CD8-positive, alpha-beta memory T cell (primary cell): ENCODE measurements around the gene TPSG1. TPM values are rescaled to one million over a fixed set of nuclear protein-coding genes. Genes with fewer than 3 reads are reported as not detected.
A peak's percentile ranks its signal among the peaks of the same experiment; 100 is the strongest.
"Not testable (repeated sequence)": the region's sequence is repeated elsewhere in the genome, so short reads cannot be mapped to it uniquely, and the experiment has no call there.

Experiments
- CTCF ChIA-PET: fragments of 350-600 bp; sonication (Branson Sonifier 250); formaldehyde crosslinking; loops from one replicate; lab custom pipeline; 2021; ENCODE audit warnings: antibody characterized with exemption; lab: Charles Lee
- POLR2A ChIA-PET: fragments of 350-600 bp; sonication (Branson Sonifier 250); formaldehyde crosslinking; loops from one replicate; lab custom pipeline; 2021; ENCODE audit warnings: antibody characterized with exemption; lab: Charles Lee
- DNase-seq, 5 donors: peaks; one replicate each; pipeline versions ENCODE4 v3.0.0 to v3.0.0-alpha.2; 2020 to 2022; ENCODE audit warnings: mixed read lengths in 1 of 5
- H3K27ac ChIP-seq: one replicate; pipeline ENCODE4 v1.7.0; 2013; ENCODE audit warnings: low read depth, mild to moderate bottlenecking, low read length, moderate library complexity
- H3K27me3 ChIP-seq: 2 replicates; pipeline ENCODE4 v1.7.0; 2013; ENCODE audit warnings: low read length, mild to moderate bottlenecking; ENCODE audit not compliant: insufficient read depth, poor library complexity, severe bottlenecking
- H3K36me3 ChIP-seq: 2 replicates; pipeline ENCODE4 v1.7.0; 2013; ENCODE audit warnings: mild to moderate bottlenecking, low read length, moderate library complexity; ENCODE audit not compliant: insufficient read depth
- H3K4me1 ChIP-seq: 2 replicates; pipeline ENCODE4 v1.7.0; 2013; ENCODE audit warnings: mild to moderate bottlenecking, low read length, moderate library complexity; ENCODE audit not compliant: insufficient read depth
- H3K4me3 ChIP-seq: 2 replicates; pipeline ENCODE4 v1.7.0; 2013; ENCODE audit warnings: mild to moderate bottlenecking, low read length
- H3K9me3 ChIP-seq: 2 replicates; pipeline ENCODE4 v1.7.0; 2013; ENCODE audit warnings: mild to moderate bottlenecking, low read length
- H3K27ac Mint-ChIP-seq, 8 donors: one replicate each; pipeline ENCODE4 v1.8.0; 2020 to 2021; ENCODE audit warnings: mixed read lengths in 8 of 8, mild to moderate bottlenecking in 6 of 8, inconsistent platforms in 3 of 8, moderate library complexity in 3 of 8
- H3K27me3 Mint-ChIP-seq, 2 donors: one replicate each; pipeline ENCODE4 v1.8.0; 2020 to 2021; ENCODE audit warnings: mixed read lengths in 2 of 2, mild to moderate bottlenecking in 1 of 2, moderate library complexity in 1 of 2
- H3K36me3 Mint-ChIP-seq, 3 donors: one replicate each; pipeline ENCODE4 v1.8.0; 2020 to 2021; ENCODE audit warnings: mixed read lengths in 3 of 3, inconsistent platforms in 1 of 3, mild to moderate bottlenecking in 1 of 3
- H3K4me1 Mint-ChIP-seq, 3 donors: one replicate each; pipeline ENCODE4 v1.8.0; 2020 to 2021; ENCODE audit warnings: mixed read lengths in 3 of 3, inconsistent platforms in 1 of 3, mild to moderate bottlenecking in 1 of 3
- H3K4me3 Mint-ChIP-seq, 7 donors: one replicate each; pipeline ENCODE4 v1.8.0; 2020 to 2021; ENCODE audit warnings: mixed read lengths in 7 of 7, mild to moderate bottlenecking in 6 of 7, moderate library complexity in 4 of 7, inconsistent platforms in 2 of 7
- H3K9me3 Mint-ChIP-seq, 5 donors: one replicate each; pipeline ENCODE4 v1.8.0; 2020 to 2022; ENCODE audit warnings: mixed read lengths in 5 of 5, mild to moderate bottlenecking in 3 of 5, moderate library complexity in 2 of 5, inconsistent platforms in 1 of 5
- polyA plus RNA-seq: library from polyadenylated mRNA; unstranded; fragments of 300-500 nt; fragmentation: Illumina TruSeq; gene quantifications from one replicate; pipeline ENCODE4 v1.2.3, GENCODE V29; 2021
- total RNA-seq, 2 experiments: library from RNA; stranded (reverse); gene quantifications; one replicate each; pipeline ENCODE4 v1.2.3, GENCODE V29; 2021

Gene TPSG1
- total and polyA plus RNA-seq, 3 experiments from 2014 or later, result not detected

DNA sequence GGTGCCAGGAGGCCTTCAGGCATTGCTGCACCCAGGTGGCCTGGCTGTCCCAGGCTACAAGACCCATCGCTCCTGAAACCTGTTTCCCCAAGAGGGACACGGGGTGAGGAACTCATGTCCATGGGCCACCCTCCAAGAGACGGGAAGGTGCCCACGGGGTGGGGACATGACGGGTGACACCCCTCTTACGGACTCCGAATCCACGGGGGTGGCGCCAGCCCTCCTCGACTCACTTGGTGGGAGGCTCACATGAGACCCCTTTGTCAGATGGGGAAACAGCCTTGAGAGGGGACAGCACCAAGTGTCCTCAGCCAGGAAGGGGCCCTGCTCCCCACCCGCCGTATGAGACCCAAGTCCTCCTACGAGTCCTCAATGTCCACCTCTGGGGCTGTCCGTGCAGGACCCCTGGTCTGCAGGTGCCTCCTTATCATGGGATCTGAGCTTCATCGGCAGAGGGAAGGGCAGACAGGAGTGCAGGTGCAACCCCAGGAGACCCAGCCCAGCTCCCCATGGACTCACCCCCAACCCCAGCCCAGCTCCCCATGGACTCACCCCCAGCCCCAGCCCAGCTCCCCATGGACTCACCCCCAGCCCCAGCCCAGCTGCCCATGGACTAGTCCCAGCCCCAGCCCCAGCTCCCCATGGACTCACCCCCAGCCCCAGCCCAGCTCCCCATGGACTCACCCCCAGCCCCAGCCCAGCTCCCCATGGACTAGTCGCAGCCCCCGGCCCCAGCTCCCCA, 5.6 kb upstream of the TPSG1 start:
- H3K27me3 ChIP-seq, H3K36me3 ChIP-seq, H3K4me3 ChIP-seq, H3K27ac ChIP-seq, H3K4me1 ChIP-seq, H3K4me3 Mint-ChIP-seq, H3K36me3 Mint-ChIP-seq, H3K9me3 Mint-ChIP-seq, DNase-seq, POLR2A ChIA-PET, H3K27ac Mint-ChIP-seq, H3K4me1 Mint-ChIP-seq, H3K27me3 Mint-ChIP-seq, H3K9me3 ChIP-seq, CTCF ChIA-PET: not testable (repeated sequence)

DNA sequence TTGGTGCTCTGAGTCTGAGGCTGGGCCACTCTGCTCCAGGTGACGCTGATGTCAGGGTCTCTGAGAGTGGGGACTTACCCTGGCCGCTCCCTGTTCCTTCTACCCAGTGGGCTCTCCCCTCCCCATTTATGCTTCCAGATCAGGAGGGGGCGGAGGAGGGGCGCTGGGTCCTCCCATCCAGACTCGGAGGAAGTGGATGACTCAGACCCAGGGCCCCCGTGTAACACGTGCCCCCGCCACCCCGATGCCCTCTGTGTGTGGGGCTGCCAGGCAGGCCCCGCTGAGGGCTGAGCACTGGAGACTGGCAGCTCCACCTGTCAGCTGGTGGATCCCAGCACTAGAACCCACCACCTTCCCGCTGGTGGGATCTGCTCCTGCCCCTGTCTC, 5.0 kb upstream of the TPSG1 start, which contains the start of gene TPSB2:
TSS of gene TPSB2 (minus strand) at position 101 of the 387 bp plus-strand sequence. CDS start 233 bp downstream, outside the sequence.
- H3K27ac Mint-ChIP-seq, H3K27ac ChIP-seq, CTCF ChIA-PET, H3K36me3 Mint-ChIP-seq, H3K27me3 ChIP-seq, H3K4me3 Mint-ChIP-seq, H3K4me1 Mint-ChIP-seq, H3K36me3 ChIP-seq, DNase-seq, H3K9me3 Mint-ChIP-seq, H3K4me3 ChIP-seq, H3K4me1 ChIP-seq, H3K9me3 ChIP-seq, POLR2A ChIA-PET, H3K27me3 Mint-ChIP-seq: not testable (repeated sequence)

DNA sequence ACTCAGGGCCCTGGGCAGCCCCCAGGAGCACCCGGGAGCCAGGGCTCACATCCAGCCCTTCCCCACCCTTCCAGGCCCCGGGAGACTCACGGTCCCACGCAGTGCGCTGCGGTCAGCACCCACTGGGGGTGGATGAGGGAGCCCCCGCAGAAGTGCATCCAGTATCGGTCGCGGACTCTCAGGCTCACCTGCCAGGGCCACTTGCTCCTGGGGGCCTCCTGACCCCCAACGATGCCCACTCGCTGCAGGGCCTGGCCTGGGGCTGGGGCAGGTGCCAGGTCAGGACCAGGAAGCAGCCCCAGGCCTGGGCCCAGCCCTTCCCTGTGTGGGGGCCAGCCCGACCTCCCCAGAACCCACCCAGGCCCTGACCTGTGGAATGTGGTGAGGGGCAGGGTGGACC, 4.4 kb upstream of the TPSG1 start:
- H3K27ac Mint-ChIP-seq, H3K9me3 ChIP-seq, H3K27me3 ChIP-seq, H3K4me3 ChIP-seq, H3K4me3 Mint-ChIP-seq, POLR2A ChIA-PET, H3K9me3 Mint-ChIP-seq, H3K27ac ChIP-seq, H3K4me1 Mint-ChIP-seq, H3K36me3 ChIP-seq, H3K36me3 Mint-ChIP-seq, DNase-seq, H3K4me1 ChIP-seq, CTCF ChIA-PET, H3K27me3 Mint-ChIP-seq: not testable (repeated sequence)

DNA sequence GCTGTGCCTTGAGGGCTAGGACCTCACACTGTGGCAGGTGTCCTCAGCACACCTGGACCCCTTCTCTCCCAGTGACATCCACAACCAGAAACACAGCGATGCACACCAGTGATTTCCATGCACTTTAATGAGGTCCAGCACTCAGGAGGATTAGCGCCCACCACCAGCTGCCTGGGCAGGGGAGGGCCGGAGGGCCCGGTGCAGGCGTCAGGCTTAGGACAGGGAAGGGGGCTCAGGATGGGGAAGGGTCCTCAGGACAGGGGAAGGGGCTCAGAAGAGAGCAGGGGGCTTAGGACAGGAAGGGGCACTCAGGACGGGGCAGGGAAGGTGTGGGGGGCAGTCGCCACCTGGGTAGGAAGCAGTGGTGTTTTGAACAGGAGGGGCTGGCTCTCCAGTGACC, 3.2 kb upstream of the TPSG1 start:
- not testable (repeated sequence) for H3K4me3 Mint-ChIP-seq

DNA sequence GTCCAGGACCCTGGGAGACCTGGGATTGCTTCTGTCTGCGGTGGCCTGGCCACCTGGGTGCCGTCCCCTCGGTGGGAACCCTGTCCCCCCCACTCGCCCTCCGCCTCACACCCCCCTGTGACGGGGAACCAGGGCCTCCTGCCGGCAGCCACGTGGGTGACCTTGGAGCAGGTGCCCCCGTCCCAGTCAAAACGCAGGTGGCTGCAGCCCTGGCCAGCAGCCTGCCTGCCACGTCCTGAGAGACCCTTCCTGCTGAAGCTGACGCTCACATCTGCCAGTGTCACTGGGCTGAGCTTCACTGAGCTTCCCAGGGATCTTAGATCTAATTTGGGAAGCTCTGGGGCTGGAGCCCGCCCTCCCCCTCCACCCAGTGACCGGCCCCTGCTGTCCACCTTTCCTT, 1.6 kb upstream of the TPSG1 start:
- DNase-seq, H3K27ac ChIP-seq, H3K9me3 ChIP-seq, H3K9me3 Mint-ChIP-seq, H3K36me3 Mint-ChIP-seq, H3K27me3 Mint-ChIP-seq, H3K27ac Mint-ChIP-seq, H3K4me3 ChIP-seq, H3K4me1 Mint-ChIP-seq, CTCF ChIA-PET, POLR2A ChIA-PET, H3K27me3 ChIP-seq, H3K4me1 ChIP-seq, H3K36me3 ChIP-seq: not testable (repeated sequence)
- peak overlapping the region in 1 of 7 donors; percentile 68 for H3K4me3 Mint-ChIP-seq

More for the DNA sequence above, 3.2 kb upstream of the TPSG1 start:
- H3K4me1 Mint-ChIP-seq, H3K27me3 ChIP-seq, H3K4me3 ChIP-seq, H3K4me1 ChIP-seq, H3K27me3 Mint-ChIP-seq, POLR2A ChIA-PET, H3K9me3 ChIP-seq, H3K27ac ChIP-seq, H3K27ac Mint-ChIP-seq, DNase-seq, H3K9me3 Mint-ChIP-seq, H3K36me3 Mint-ChIP-seq, H3K36me3 ChIP-seq, CTCF ChIA-PET: not testable (repeated sequence)

DNA sequence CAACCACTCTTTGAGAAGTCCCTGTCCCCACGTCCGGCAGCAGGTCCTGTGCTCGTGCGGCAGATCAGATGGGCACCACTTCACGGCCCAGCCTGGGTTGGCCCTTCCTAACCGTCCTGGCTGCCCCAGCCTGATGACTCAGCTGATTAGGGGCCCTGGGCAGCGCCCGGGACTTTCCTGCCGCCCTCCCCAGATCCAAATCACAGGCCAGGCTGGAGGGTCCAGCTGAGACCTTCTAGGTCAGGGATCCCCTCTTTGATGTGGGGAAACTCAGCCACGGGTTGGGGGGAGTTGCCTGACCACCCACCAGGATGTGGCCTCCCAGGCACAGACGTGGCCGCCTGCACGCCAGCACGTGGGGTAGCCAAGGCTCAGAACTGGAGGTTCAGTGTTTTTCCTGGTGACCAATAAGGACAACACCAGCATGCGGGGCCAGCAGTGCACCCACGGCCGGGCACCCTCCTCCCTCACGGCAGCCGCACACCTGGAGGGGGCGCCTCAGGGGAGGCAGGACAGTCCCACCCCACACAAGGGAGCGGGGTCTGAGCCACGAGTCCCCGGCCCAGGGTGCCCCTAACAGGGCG, 752 bp upstream of the TPSG1 start:
- H3K36me3 ChIP-seq, CTCF ChIA-PET, DNase-seq, H3K9me3 ChIP-seq, H3K27me3 ChIP-seq, H3K4me1 Mint-ChIP-seq, H3K27ac ChIP-seq, H3K4me3 Mint-ChIP-seq, H3K4me1 ChIP-seq, H3K27me3 Mint-ChIP-seq, H3K36me3 Mint-ChIP-seq, H3K27ac Mint-ChIP-seq, H3K4me3 ChIP-seq, POLR2A ChIA-PET, H3K9me3 Mint-ChIP-seq: not testable (repeated sequence)

DNA sequence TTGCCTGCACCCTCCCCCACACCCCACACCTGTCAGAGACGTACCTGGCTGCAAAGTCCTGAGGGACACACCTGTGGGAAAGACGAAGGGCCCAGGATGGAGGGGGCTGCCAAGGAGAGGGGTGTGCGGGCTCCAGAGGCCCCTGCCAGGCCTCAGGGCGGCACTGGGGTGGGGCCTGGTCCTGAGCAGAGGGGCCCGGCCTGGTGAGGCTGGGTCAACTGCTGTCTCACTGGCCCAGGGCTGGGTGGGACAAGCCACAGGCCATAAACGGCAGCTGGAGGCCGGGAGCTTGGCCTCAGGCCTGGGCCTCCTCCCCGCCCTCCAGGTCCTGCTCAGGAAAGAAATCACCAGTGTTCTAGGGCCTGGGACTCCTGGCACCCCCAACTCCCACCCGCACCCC, 510 bp downstream of the TPSG1 start:
- Histone ChIP-seq H3K4me3 (no peak overlapping the region), H3K27ac (no peak overlapping the region), H3K4me1 (no peaks in the 10 kb centered on the region), H3K9me3 (no peaks in the 10 kb centered on the region), H3K27me3 (no peaks in the 10 kb centered on the region), H3K36me3 (no peaks in the 10 kb centered on the region)
- no peaks in the 10 kb centered on the region for H3K4me1 Mint-ChIP-seq
- H3K27me3 Mint-ChIP-seq, result peaks cover 3 to 4% of the 10 kb centered on the region in 2 donors
- CTCF ChIA-PET, result no interaction called here
- H3K27ac Mint-ChIP-seq, result no peak overlapping the region
- POLR2A ChIA-PET, result no interaction called here
- H3K36me3 Mint-ChIP-seq, result no peaks in the 10 kb centered on the region
- DNase-seq, result no peak
- H3K4me3 Mint-ChIP-seq, result no peak overlapping the region
- H3K9me3 Mint-ChIP-seq, result no peaks in the 10 kb centered on the region

DNA sequence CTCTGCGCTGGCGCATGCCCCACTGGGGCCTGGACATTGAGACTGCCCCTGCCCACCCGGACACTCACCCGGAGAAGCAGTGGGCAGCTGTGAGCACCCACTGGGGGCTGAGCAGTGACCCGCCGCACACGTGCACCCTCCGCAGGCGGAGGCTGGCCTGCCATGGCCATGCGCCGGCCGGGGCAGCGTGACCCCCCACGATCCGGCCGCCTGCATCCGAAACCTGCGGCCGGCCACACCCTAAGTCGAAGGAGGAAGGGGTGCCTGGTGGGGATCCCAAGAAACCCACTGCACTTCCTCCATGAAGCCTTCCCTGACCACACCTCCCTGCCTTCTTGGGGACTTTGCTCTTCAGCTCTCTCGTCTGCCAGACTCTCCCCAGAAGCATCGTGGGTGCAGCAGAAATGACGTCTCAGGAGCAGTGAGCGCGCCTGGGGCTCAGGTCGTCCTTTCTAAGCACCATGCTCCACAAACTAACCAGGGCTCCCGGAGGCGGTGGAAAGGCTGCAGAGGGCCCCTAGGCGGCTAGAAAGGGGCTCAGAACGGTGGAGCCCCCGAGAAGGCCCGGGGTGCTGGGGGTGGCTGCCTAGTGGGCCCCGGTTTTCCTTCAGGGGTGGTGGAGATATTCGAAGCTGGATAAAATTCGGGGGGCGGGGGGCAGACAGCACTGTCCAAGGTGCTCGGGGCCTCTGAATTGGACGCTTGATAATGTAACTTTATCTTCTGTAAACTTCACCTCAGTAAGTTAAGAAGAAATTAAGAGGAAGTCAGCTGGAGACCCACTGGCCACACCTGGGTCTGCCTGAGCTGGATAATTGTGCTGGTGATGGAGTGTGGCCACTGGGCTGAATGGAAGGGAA, 1.5 kb downstream of the TPSG1 start:
- DNase-seq, result no peak
- Histone ChIP-seq H3K4me3 (no peak overlapping the region), H3K4me1 (no peaks in the 10 kb centered on the region), H3K27ac (no peak overlapping the region), H3K36me3 (no peaks in the 10 kb centered on the region), H3K27me3 (no peaks in the 10 kb centered on the region), H3K9me3 (no peaks in the 10 kb centered on the region)
- Mint-ChIP-seq H3K9me3 (no peaks in the 10 kb centered on the region), H3K27me3 (peaks cover 3 to 4% of the 10 kb centered on the region in 2 donors), H3K4me1 (no peaks in the 10 kb centered on the region), H3K36me3 (no peaks in the 10 kb centered on the region), H3K27ac (no peak overlapping the region), H3K4me3 (no peak overlapping the region)
- POLR2A ChIA-PET, result no interaction called here
- CTCF ChIA-PET, result no interaction called here
